ENCODE data around the gene AATK. TPM values are rescaled to one million over a fixed set of nuclear protein-coding genes. Genes with fewer than 3 reads are reported as not detected.

AATK gene
- total and polyA plus RNA-seq, 9 of the 15 experiments (the other 6 are each of a cell fraction or from before 2014, with no cell fraction given): 0.11 to 0.55 (median 0.38) TPM; not detected in 5

DNA sequence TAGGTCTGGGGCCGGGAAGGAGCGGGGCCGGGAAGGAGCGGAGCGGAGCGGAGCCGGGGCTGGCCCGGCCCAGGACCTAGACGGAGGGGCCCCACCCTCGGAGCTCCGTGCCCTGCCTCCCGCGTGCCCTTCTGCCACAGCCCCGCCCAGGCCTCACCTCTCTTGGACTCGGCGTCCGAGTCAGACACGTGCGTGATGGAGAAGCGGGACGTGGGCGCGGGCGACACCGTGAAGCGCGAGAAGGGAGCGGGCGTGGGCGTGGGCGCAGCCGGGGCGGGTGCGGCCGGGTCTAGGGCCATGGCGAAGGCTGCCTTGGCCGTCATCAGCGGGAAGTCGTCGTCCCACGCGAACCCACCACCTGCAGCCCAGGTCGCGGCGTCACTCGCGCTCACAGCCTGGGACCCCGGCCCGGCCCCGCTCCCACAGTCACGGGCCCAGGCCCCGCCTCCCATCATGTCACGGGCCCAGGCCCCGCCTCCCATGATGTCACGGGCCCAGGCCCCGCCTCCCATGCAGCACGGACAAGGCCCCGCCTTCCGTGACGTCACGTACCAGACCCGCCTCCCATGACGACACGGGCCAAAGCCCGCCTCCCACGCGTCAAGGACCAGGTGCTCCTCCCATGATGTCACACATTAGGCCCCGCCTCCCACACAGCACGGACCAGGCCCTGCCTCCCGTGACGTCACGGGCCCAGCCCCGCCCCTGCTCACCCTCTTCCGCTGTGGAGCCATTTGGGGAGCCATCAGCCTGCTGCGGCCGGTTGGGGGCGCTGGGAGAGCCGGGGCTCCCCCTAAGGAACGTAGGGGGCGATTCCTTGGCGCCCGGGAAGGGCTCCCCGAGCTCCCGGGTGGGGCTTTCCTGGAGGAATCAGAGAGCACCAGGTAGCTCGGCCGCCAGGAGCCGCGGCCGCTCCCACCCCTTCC lies 46.5 kb downstream of the AATK start (continued):
- TF ChIP-seq ZNF41 (CRISPR knock-in tag; conservative IDR thresholded peaks at IDR 0.05) (no peak), ZNF24 (IDR thresholded peaks at IDR 0.05) (no peak), ZKSCAN1 (IDR thresholded peaks at IDR 0.05; ENCODE audit: low read depth, low read length) (no peak), NFE2L1 (tag; IDR thresholded peaks at IDR 0.05; ENCODE audit: borderline replicate concordance, low read depth) (no peak), RCOR1 (IDR thresholded peaks at IDR 0.05; ENCODE audit: borderline replicate concordance in 1 of 2, low read depth in 2 of 2, low read length in 2 of 2) (peak in 1 of 2 experiments; percentile 17; a peak in 1 of 4 replicates), ZNF830 (CRISPR knock-in tag; IDR thresholded peaks at IDR 0.05) (0 out of 2 replicates have a peak, but pooled peaks have one; percentile 70), POLR2AphosphoS5 (IDR thresholded peaks at IDR 0.05; ENCODE audit: control insufficient read depth, insufficient read depth, low read depth, low read length) (no peak), XRCC4 (IDR thresholded peaks at IDR 0.05; ENCODE audit: extremely low read depth, insufficient read depth, insufficient read length) (no peak)
- TF ChIP-seq, protein P1, sequence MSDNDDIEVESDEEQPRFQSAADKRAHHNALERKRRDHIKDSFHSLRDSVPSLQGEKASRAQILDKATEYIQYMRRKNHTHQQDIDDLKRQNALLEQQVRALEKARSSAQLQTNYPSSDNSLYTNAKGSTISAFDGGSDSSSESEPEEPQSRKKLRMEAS (CRISPR knock-in tag; IDR thresholded peaks at IDR 0.05): peak; percentile 88
- TF ChIP-seq, protein P2, sequence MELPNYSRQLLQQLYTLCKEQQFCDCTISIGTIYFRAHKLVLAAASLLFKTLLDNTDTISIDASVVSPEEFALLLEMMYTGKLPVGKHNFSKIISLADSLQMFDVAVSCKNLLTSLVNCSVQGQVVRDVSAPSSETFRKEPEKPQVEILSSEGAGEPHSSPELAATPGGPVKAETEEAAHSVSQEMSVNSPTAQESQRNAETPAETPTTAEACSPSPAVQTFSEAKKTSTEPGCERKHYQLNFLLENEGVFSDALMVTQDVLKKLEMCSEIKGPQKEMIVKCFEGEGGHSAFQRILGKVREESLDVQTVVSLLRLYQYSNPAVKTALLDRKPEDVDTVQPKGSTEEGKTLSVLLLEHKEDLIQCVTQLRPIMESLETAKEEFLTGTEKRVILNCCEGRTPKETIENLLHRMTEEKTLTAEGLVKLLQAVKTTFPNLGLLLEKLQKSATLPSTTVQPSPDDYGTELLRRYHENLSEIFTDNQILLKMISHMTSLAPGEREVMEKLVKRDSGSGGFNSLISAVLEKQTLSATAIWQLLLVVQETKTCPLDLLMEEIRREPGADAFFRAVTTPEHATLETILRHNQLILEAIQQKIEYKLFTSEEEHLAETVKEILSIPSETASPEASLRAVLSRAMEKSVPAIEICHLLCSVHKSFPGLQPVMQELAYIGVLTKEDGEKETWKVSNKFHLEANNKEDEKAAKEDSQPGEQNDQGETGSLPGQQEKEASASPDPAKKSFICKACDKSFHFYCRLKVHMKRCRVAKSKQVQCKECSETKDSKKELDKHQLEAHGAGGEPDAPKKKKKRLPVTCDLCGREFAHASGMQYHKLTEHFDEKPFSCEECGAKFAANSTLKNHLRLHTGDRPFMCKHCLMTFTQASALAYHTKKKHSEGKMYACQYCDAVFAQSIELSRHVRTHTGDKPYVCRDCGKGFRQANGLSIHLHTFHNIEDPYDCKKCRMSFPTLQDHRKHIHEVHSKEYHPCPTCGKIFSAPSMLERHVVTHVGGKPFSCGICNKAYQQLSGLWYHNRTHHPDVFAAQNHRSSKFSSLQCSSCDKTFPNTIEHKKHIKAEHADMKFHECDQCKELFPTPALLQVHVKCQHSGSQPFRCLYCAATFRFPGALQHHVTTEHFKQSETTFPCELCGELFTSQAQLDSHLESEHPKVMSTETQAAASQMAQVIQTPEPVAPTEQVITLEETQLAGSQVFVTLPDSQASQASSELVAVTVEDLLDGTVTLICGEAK (IDR thresholded peaks at IDR 0.05): peak; percentile 42; the same call in 1 of the 2 replicates
- TF ChIP-seq, protein P2 (CRISPR knock-in tag; IDR thresholded peaks at IDR 0.05): no peak
- TF ChIP-seq, protein P3, sequence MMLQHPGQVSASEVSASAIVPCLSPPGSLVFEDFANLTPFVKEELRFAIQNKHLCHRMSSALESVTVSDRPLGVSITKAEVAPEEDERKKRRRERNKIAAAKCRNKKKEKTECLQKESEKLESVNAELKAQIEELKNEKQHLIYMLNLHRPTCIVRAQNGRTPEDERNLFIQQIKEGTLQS (IDR thresholded peaks at IDR 0.05): peak; percentile 96
- TF ChIP-seq, protein P3 (CRISPR knock-in tag; conservative IDR thresholded peaks at IDR 0.05): no peak
- TF ChIP-seq, protein P4, sequence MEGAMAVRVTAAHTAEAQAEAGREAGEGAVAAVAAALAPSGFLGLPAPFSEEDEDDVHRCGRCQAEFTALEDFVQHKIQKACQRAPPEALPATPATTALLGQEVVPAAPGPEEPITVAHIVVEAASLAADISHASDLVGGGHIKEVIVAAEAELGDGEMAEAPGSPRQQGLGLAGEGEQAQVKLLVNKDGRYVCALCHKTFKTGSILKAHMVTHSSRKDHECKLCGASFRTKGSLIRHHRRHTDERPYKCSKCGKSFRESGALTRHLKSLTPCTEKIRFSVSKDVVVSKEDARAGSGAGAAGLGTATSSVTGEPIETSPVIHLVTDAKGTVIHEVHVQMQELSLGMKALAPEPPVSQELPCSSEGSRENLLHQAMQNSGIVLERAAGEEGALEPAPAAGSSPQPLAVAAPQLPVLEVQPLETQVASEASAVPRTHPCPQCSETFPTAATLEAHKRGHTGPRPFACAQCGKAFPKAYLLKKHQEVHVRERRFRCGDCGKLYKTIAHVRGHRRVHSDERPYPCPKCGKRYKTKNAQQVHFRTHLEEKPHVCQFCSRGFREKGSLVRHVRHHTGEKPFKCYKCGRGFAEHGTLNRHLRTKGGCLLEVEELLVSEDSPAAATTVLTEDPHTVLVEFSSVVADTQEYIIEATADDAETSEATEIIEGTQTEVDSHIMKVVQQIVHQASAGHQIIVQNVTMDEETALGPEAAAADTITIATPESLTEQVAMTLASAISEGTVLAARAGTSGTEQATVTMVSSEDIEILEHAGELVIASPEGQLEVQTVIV (CRISPR knock-in tag; IDR thresholded peaks at IDR 0.05; ENCODE audit: borderline replicate concordance): no peak
